Ecto neural progenitor cell (in vitro differentiated cells): ENCODE measurements around the gene IP6K1.
"Not testable (repeated sequence)": the region's sequence is repeated elsewhere in the genome, so short reads cannot be mapped to it uniquely, and the experiment has no call there.

ENCODE experiments used
- DNase-seq: peaks from one replicate; pipeline ENCODE4 v3.0.0-alpha.2; 2018; ENCODE audit warnings: low spot score

The IP6K1 gene

DNA sequence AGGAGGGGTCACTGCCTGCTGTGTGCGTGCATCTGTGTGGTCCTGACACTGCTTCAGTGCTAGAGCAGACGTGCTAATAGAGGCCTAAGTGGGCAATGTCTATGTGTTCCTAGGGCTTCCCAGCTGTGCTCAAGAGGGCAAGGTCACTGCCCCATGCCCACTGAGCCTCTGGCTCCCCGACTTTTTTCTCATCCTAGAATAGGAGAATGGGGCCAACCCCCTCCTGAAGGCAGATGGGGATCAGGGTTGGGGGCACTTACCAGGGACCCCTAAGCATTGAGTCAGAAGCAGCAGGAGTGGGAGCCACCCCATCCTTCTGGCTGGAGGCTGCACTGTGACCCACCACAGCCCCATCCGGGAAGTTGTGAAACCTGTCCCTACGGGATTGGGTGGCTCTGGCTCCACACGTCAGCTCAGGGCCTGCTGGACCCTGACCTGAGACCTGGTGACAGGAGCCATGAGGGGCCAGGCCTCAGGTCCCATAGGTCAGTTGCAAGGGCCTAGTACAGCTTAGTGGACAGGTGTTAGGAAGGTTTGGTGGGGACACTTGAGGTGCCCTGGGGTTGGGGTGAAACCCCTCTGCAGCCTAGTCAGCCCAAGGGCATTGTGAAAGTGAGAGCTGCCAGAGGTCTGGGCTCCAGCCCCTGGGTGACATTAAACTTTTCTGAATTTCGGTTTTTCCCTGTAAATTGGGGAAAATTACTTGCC lies 97.8 kb downstream of the IP6K1 start:
- not testable (repeated sequence) for DNase-seq

DNA sequence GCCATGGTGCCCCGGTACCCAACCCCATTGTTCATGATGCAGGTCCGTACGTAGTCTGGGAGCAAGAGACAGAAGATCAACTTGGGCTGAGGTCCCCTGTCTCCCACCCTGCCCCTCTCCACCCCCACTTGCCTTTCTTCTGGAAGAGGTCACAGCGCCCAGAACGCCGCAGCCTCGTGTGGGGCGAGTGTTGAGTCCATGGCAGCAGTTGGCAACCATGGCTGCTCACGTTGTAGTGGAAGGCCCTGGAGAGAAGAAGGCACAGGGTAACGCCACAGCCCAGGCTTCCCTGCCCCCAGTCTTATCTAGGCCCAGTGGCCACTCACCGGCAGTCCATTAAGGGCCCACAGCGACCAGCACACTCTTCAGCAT lies 98.9 kb downstream of the IP6K1 start:
- not testable (repeated sequence) for DNase-seq

DNA sequence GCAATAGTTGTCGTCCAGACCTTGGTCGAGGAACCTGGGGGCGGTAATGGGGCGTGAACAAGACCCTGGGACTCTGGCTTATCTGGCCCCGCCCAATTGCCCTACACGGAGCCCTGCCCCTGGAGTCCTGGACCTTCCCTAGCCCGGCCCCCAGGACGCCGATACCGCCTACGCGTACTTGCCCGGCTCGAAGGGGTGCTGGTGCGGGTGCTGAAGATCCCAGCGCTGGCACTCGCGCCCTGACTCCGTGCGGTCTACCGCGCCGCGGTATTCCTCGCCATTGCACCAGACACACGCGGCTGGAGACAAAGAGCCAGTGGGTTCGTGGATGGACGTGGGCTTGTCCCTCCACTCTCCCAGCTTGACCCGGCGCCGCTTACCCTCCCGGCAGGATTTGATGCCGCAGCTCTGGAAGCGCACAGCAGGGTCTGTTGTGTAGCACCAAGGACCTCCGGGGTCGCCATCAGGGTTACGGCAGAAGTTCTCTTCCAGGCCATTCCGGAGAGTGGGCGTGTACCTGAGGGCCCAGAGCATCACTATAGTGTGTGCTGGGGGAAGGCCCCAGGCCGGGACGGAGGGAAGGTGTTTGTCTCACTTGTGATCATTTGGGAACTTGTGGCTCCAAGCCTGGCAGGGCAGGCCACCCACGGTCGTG lies 99.4 kb downstream of the IP6K1 start:
- peak; percentile 75 for DNase-seq

DNA sequence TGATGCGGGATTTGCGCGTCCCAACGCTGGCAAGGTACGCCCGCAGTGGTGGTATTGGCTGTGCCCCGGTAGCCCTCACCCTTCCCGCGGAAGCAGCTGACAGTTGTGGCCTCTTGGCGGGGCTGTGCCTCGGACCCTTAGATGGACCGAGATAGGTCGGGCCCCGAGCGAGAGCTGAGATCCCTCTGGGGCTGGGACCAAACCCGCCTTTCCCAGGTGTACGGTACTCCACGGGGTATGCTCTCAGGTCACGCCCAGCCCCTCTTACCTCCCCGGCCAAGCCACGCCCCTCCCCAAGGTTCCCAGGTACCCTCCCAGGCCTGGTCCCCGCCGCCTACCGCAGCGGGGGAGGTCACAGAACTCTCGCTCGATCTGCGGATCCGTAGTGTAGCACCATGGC lies 100.0 kb downstream of the IP6K1 start:
- DNase-seq: peak; percentile 78

DNA sequence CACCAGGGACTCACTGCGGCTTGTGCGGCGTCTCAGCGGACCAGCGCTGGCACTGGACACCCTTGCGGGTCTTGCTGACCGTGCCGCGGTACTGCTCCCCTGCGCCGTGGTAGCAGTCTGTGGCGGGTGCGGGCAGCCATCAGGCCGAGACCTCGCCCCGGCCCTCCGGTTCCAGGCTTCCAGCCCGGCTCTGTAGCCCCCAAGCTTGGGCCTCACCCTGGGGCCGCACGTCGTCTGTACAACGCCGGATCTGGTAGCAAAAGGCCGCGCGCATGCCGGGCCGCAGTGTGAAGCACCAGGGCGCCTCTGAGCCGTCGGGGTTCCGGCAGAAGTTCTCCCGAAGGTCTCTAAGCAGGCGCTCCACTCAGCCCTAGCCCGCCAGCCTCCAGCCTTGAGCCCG lies 100.5 kb downstream of the IP6K1 start:
- DNase-seq: not testable (repeated sequence)

DNA sequence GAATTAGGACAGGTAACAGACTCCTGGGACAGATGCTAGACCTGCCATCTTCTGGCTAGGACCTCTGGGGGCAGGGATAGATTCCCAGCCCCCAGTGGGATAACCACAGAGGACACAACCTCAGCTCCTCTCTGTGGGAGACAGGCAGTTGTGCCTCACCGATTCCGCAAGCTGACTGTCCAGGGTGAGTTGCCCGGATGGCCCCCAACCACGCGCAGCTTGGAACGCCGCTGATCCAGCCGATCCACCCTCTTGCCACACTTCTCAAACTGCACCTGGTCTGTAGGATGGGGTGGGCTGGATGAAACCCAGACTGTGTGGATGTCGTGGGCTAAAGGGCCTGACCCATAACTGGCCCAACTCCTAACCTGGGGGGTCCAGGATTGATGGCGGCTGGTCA lies 101.2 kb downstream of the IP6K1 start:
- not testable (repeated sequence) for DNase-seq

DNA sequence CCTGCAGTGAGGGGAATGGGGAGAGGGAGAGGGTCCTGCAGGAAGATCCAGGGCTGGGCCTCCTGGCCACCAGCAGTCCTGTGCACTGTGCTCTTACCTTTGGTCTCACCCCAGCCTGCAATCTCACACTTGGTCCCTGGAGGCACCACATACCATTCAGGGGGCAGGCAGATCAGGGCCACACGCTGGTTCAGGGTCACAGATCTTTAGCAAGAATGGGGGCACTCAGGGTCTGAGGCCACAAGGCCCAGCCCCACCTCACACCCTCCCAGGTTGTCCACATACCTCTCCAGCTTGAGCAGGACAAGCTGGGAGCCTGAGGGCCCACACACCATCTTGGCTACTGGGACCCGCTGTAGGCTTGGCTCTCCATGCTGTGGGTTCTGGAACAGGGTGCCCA lies 101.9 kb downstream of the IP6K1 start:
- DNase-seq: not testable (repeated sequence)

DNA sequence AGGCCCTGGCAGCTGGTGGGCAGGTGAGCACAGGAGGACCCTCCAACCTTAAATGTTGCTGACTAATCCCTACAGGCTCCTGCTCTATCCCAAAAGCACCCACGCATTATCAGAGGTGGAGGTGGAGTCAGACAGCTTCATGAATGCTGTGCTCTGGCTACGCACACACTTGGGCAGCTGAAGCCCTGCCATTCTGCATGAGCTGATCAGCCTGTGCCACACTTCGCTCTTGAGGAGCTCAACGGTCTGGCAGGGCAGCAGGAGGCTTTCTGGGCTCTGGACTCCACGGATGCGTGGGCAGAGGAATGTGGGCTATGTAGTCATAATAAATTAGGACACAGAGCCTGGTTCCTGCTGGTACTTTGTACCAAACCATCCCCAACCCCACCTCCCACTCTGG lies 103.2 kb downstream of the IP6K1 start:
- no peak for DNase-seq

DNA sequence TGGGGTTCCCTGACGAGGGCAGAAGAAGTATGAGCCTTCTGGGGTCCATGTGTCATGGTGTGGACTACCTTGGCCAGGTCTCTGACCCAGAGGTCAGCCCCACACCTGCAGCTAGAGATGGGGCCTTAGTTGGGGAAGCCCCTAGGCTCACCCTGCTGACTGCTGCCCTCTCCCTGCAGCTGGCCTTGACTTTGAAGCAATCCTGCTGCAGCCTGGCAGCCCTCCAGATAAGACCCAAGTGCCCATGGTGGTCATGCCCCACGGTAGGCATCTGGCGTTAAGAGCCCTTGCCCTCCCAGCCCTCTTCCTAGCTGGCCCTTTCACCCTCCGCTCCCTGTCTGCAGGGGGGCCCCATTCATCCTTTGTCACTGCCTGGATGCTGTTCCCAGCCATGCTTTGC lies 104.8 kb downstream of the IP6K1 start:
- DNase-seq: no peak

DNA sequence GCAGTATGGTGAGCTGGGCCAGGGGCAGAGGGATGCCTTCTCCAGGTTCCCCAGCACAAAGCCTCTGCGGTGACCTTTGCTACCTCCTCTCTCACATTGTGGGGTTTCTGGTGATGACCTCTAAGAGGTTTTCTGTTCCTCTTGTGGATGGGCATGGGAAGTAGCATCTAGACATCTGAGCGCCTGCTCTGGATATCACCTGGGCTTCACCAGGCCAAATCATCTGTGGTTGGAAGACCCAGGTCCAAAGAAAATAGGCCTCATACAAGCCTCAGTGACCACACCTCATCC lies 105.2 kb downstream of the IP6K1 start:
- no peak for DNase-seq

DNA sequence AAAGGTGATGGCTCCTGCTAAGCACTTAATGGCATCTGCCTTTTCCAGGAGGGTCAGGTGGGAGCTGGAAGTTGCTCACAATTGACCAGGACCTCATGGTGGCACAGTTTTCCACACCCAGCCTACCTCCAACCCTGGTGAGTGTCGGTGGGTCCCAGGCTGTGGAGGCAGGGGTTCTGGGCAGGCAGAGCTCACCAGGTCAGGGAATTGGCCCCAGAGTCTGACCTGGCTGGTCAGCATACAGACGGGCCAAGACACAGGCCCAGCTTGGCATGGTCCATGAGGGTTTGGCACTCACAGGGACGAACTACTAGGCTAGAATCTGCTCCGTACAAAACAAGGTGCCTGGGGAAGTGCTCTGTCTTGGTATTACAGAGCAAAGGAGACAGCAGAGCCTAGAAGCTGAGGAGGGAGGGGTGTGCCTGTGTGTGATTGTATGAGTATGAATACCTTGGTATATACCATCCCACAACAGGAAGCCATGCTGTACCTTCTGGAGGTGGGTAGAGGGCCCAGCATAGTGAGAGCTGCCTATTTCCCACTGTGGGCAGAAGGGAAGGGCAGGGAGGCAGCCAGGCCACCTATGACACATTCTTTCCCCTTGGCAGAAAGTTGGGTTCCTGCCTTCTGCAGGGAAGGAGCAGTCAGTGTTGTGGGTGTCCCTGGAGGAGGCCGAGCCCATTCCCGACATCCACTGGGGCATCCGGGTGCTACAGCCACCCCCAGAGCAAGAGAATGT lies 105.7 kb downstream of the IP6K1 start:
- DNase-seq: no peak

DNA sequence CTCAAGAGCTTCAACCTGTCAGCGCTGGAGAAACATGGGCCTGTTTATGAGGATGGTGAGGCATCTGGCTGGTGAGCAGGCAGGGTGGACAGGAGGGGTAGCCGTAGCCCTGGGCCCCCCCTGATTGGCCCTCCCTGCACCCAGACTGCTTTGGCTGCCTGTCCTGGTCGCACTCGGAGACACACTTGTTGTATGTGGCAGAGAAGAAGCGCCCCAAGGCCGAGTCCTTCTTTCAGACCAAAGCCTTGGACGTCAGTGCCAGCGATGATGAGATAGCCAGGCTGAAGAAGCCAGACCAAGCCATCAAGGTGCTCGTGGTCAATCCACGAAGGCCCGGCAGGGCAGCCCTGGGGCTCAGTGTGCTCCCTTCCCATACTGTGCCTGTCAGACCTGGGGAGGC lies 110.4 kb downstream of the IP6K1 start:
- DNase-seq: no peak

DNA sequence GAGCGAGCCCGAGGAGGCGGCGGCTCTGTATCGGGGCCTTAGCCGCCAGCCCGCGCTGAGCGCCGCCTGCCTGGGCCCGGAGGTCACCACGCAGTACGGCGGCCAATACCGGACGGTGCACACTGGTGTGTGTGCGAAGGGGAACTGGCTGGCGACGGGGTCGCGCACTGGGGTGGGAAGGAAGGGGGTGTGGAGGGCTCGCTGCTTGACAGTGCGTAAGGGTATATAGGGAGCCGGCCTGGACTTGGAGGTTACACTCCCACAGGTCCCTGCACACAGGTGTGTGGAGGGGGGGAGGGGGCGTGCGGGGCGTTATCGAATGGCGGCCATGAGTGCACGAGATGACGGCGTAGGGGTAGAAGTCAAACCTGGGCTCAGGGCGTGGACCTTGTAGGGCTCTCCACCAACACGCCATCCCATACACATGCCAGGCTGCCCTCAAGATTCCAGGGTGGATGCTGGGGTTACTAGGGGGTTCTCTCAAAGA lies 111.8 kb downstream of the IP6K1 start:
- no peak for DNase-seq
